Neutrophil (primary cell): ENCODE measurements around the gene PRIM1.
"Not testable (repeated sequence)": the region's sequence is repeated elsewhere in the genome, so short reads cannot be mapped to it uniquely, and the experiment has no call there.

Source experiments
- H3K27ac ChIP-seq: fragments of 200-600 bp; sonication (generic); 2 replicates; pipeline ENCODE4 v1.5.1; 2016; ENCODE audit warnings: mild to moderate bottlenecking, moderate library complexity
- H3K27me3 ChIP-seq: fragments of 200-600 bp; sonication (generic); 2 replicates; pipeline ENCODE4 v1.6.0; 2016; ENCODE audit warnings: mild to moderate bottlenecking
- H3K36me3 ChIP-seq: fragments of 200-600 bp; sonication (generic); 2 replicates; pipeline ENCODE4 v1.5.1; 2017
- H3K4me1 ChIP-seq, 2 experiments: fragments of 200-600 bp in 1 of 2; sonication (generic) in 1 of 2; 1 replicate in 1 of 2; 2 replicates in 1 of 2; pipeline versions ENCODE4 v1.5.1 to v1.6.1; 2013 to 2016; ENCODE audit warnings: low read depth in 1 of 2, low read length in 1 of 2, mild to moderate bottlenecking in 1 of 2, moderate library complexity in 1 of 2; ENCODE audit not compliant: control insufficient read depth in 1 of 2, insufficient read depth in 1 of 2
- H3K4me3 ChIP-seq, 2 experiments: fragments of 200-600 bp in 1 of 2; sonication (generic) in 1 of 2; 1 replicate in 1 of 2; 2 replicates in 1 of 2; pipeline ENCODE4 v1.5.1; 2013 to 2016; ENCODE audit warnings: low read depth in 1 of 2, low read length in 1 of 2, mild to moderate bottlenecking in 1 of 2, moderate library complexity in 1 of 2
- H3K9me3 ChIP-seq: fragments of 200-600 bp; sonication (generic); 2 replicates; pipeline ENCODE4 v1.5.1; 2016
- CTCF ChIP-seq: fragments of 200-600 bp; sonication (generic); IDR thresholded peaks from 2 replicates; pipeline ENCODE4 v1.5.1; 2016; ENCODE audit warnings: antibody characterized with exemption

PRIM1 gene

GRCh38 chr12:56751712-56752598 lies at the start of gene PRIM1:
Gene PRIM1 (minus strand): TSS chr12:56752323. CDS start chr12:56752298, 25 bp downstream.
- Histone ChIP-seq H3K9me3 (no peaks in the 10 kb centered on the region), H3K27ac (peak within 1 kb of the TSS; percentile 38), H3K4me1 (peaks cover 24 to 28% of the 10 kb centered on the region in 2 experiments), H3K36me3 (no peaks in the 10 kb centered on the region), H3K4me3 (peak within 1 kb of the TSS; percentile 92 to 97), H3K27me3 (no peaks in the 10 kb centered on the region)
- no peak for TF ChIP-seq CTCF

GRCh38 chr12:56800221-56800620 lies 48.1 kb upstream of the PRIM1 start:
- no peak for TF ChIP-seq CTCF
- no peak overlapping the region for H3K27ac ChIP-seq

GRCh38 chr12:56799345-56799744 lies 47.2 kb upstream of the PRIM1 start:
- H3K27me3 ChIP-seq, H3K9me3 ChIP-seq, H3K27ac ChIP-seq, H3K36me3 ChIP-seq, H3K4me1 ChIP-seq, H3K4me3 ChIP-seq: not testable (repeated sequence)

More at GRCh38 chr12:56800221-56800620, 48.1 kb upstream of the PRIM1 start:
- Histone ChIP-seq H3K36me3 (no peaks in the 10 kb centered on the region), H3K9me3 (no peaks in the 10 kb centered on the region), H3K4me1 (no peaks in the 10 kb centered on the region), H3K4me3 (no peak overlapping the region), H3K27me3 (no peaks in the 10 kb centered on the region)

- not testable (repeated sequence) for H3K4me3 ChIP-seq, H3K9me3 ChIP-seq, H3K27me3 ChIP-seq, H3K27ac ChIP-seq, H3K36me3 ChIP-seq, H3K4me1 ChIP-seq
These were observed 43.7 kb upstream of the PRIM1 start for GRCh38 chr12:56795791-56796190.

GRCh38 chr12:56795046-56795562 lies 43.0 kb upstream of the PRIM1 start:
- not testable (repeated sequence) for H3K4me1 ChIP-seq, H3K27ac ChIP-seq, H3K4me3 ChIP-seq

GRCh38 chr12:56793124-56793523 lies 41.0 kb upstream of the PRIM1 start:
- not testable (repeated sequence) for H3K9me3 ChIP-seq, H3K4me1 ChIP-seq, H3K27ac ChIP-seq, H3K4me3 ChIP-seq, H3K27me3 ChIP-seq, H3K36me3 ChIP-seq

More at GRCh38 chr12:56795046-56795562, 43.0 kb upstream of the PRIM1 start:
- H3K9me3 ChIP-seq, H3K27me3 ChIP-seq, H3K36me3 ChIP-seq: not testable (repeated sequence)

GRCh38 chr12:56792678-56793077 lies 40.6 kb upstream of the PRIM1 start:
- Histone ChIP-seq H3K9me3 (no peaks in the 10 kb centered on the region), H3K4me3 (no peak overlapping the region), H3K36me3 (no peaks in the 10 kb centered on the region), H3K27me3 (peaks cover 4% of the 10 kb centered on the region), H3K4me1 (no peaks in the 10 kb centered on the region), H3K27ac (no peak overlapping the region)
- TF ChIP-seq CTCF: no peak

- H3K27ac ChIP-seq, H3K36me3 ChIP-seq, H3K4me3 ChIP-seq, H3K4me1 ChIP-seq, H3K27me3 ChIP-seq, H3K9me3 ChIP-seq: not testable (repeated sequence)
These were observed 37.3 kb upstream of the PRIM1 start for GRCh38 chr12:56789429-56789828.
